ENCODE results near the gene TRIM64C.
"Not testable (repeated sequence)": the region's sequence is repeated elsewhere in the genome, so short reads cannot be mapped to it uniquely, and the experiment has no call there.

The TRIM64C gene, protein sequence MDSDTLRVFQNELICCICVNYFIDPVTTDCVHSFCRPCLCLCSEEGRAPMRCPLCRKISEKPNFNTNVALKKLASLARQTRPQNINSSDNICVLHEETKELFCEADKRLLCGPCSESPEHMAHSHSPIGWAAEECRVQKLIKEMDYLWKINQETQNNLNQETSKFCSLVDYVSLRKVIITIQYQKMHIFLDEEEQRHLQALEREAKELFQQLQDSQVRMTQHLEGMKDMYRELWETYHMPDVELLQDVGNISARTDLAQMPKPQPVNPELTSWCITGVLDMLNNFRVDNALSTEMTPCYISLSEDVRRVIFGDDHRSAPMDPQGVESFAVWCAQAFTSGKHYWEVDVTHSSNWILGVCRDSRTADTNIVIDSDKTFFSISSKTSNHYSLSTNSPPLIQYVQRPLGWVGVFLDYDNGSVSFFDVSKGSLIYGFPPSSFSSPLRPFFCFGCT

DNA sequence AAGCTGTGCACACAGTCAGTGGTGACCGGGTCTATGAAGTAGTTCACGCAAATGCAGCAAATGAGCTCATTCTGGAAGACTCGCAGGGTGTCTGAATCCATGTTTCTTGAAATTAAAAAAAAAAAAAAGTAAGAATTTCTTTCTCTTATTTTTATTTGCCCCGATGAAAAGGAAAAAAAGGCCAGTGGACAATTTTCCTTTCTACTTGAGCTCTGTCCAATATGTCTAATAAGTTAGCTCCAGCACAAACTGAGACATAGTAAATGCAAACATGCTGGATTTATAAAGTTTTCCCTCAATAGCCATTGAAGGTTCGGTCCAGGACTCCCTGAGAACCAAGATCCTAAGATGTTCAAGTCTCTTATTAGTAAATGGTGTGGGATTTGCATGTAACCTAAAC, at the start of gene TRIM64C:
Gene TRIM64C (minus strand): TSS at position 101 of the 400 bp plus-strand sequence. CDS start 0 bp downstream, at position 101.
- H3K4me3 ChIP-seq (ENCODE audit: low read length) = not testable (repeated sequence)

DNA sequence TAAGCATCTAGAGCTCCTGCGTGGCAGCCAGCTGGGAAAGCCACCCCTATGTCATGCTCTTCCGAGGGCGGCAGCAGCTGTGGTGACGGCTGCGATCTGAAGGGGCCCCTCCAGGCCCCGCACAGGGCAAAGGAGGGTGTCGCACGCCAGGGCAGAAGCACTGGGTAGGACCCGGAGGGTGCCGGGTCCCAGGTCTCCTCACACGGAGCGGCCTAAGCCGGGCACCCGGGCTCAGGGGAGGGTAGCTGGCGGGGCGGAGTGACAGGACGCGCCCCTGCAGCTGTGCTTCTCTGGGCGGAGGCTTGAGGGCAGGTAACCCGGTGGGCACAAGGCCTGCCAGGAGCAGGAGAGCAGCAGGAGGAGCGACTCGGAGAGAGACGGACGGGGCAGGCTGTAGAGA, 43.4 kb upstream of the TRIM64C start:
- not testable (repeated sequence) for H3K4me3 ChIP-seq (ENCODE audit: low read length)

DNA sequence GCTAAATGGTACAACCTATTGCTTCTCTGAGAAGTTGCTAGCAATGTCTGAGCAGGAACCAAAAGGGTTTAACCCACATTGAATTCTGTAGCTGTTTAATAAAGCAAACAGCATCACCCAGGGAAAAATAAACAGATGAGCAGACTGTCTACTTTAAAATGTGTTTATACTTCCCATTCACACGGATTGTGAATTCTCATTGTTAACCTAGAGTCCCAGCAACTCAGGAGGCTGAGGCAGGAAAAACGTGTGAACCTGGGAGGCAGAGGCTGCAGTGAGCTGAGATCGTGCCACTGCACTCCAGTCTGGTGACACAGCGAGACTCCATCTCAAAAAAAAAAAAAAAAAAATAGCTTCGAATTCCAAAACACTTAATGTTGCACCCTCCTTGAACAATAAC, 11.0 kb upstream of the TRIM64C start:
- H3K4me3 ChIP-seq (ENCODE audit: low read length) = not testable (repeated sequence)

DNA sequence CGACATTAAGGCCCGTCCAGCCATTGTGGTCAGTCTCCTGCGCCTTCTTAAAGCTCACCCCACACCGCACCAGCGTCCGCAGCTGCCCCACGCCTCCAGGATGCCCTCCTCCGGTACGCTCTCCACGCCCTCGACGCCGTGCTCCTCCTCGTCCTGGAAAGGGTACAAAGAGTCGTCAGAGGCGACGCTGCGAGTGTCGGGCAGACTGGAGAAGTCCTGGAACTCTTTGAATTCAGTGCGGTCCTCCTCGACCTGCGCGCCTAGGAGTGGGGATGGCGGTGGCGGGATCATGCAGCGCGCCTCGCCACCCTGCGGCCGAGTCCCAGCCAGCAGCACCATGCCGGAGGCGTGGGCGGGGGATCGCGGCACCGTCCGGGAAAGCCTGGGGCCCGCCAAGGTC, 9.1 kb downstream of the TRIM64C start:
- not testable (repeated sequence) for H3K4me3 ChIP-seq (ENCODE audit: low read length)

DNA sequence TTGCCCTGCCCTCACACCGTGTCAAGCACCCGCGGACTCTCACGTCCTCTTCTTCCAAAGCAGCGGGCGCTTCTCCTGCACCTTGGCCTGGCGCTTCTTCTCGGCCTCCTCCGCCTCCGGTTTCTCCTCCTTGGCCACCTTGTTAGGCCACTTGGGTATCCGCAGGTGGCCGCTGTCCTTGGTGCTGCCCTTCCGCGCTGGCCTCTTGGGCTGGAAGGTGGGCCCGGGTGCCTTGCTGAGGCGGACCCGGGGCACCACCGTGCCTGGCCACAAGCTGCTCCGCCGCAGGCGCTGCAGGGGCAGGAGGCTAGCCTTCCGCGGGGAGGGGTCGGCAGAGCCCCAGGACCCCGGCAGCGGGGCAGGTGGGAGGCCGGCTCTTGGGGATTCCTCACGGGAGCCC, 10.7 kb downstream of the TRIM64C start:
- not testable (repeated sequence) for H3K4me3 ChIP-seq (ENCODE audit: low read length)

DNA sequence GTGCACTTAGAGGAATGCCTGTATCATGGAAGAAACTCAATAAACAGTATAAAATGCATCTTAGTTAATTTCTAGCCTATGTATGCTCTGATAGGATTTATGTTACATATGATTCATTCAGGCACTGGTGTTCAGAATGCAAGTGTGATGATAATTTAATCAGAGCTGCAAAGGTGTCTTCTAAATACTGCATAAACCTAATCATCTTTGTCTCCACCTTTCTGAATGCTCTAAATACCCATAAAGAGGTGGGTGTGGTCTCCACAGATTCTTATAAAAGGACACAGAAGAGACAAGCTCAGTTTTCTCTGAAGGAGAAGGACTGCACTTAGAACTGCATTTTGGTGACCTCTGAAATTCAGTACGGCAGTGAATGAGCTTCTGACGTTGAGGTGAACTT, 30.4 kb downstream of the TRIM64C start, which contains the start of gene TRIM49B:
Gene TRIM49B (plus strand): TSS at position 301 of the 400 bp plus-strand sequence. CDS start 2,777 bp downstream, outside the sequence.
- not testable (repeated sequence) for H3K4me3 ChIP-seq (ENCODE audit: low read length)
